Spleen (tissue), 7 donors: ENCODE data around the gene NENF.

Source experiments
- CTCF ChIP-seq, 11 experiments: fragments of 200-600 bp in 7 of 11; fragments of 450-650 bp in 4 of 11; sonication (generic) in 4 of 11; IDR thresholded peaks in 8 of 11; conservative IDR thresholded peaks in 3 of 11; 1 replicate in 7 of 11; 2 replicates in 4 of 11; pipeline versions ENCODE4 v1.4.0 to v1.8.0; 2016 to 2021; ENCODE audit warnings: antibody characterized with exemption in 11 of 11, inconsistent platforms in 4 of 11, mild to moderate bottlenecking in 1 of 11
- POLR2A ChIP-seq, 3 donors: fragments of 450-650 bp; IDR thresholded peaks; one replicate each; pipeline ENCODE4 v1.5.1; 2017; ENCODE audit warnings: antibody characterized with exemption in 3 of 3, mild to moderate bottlenecking in 1 of 3
- POLR2AphosphoS5 ChIP-seq, 3 donors: sonication (generic); formaldehyde crosslinking; IDR thresholded peaks; one replicate each; pipeline ENCODE4 v1.5.1; 2017; ENCODE audit warnings: antibody characterized with exemption in 3 of 3
- donor health status: DM: no; HTN: no; CAD: no; lungs with moderate emphysema.
- donor health status: DM: no; HTN: no; CAD: no.
- donor health status: DM: no; HTN: no; CAD: no.

DNA sequence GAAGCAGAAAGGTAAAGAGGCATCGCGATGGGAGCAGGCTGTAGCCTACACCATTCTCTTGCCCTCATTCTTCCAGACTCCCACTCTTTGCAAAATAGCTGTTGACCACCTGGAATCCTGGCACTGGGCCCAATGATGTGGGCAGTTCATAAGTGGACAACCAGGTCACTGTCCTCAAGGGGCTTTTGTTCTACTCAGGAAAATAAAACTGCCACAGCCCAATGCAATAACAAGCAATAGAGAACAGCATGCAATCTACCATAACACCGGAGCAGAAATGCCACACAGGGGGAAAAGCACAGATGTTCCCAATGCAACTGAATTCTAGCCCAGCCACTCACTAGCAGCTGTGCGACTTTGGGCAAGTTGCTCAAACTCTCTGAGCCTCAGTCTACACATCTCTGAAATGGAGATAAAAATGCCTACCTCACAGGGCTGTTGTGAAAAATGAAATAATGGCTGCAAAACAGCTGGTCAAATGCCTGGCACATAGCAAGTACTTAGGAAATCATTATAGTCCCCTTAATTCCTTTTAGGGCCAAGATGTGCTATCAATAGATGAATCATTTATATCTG is 56.7 kb downstream of the NENF start:
- no peak for TF ChIP-seq CTCF (IDR thresholded peaks at IDR 0.05 in 8 of 11, conservative IDR thresholded peaks at IDR 0.05 in 3 of 11)
- no peak for TF ChIP-seq POLR2A (IDR thresholded peaks at IDR 0.05)
- TF ChIP-seq POLR2AphosphoS5 (IDR thresholded peaks at IDR 0.05), result no peak
